Stimulated activated naive CD8-positive, alpha-beta T cell treated with anti-CD3 and anti-CD28 coated beads, Interleukin-15, Interleukin-2, amounts not matched to agents 100 ng/mL and 50 ng/mL, for 24 hours (primary cell): ENCODE measurements around the gene CRTC3.
"Not testable (repeated sequence)": the region's sequence is repeated elsewhere in the genome, so short reads cannot be mapped to it uniquely, and the experiment has no call there.

Experiments used
- H3K27ac Mint-ChIP-seq: one replicate; pipeline ENCODE4 v1.8.0; 2021; ENCODE audit warnings: mild to moderate bottlenecking, mixed read lengths
- H3K27me3 Mint-ChIP-seq: one replicate; pipeline ENCODE4 v1.8.0; 2021; ENCODE audit warnings: mixed read lengths
- H3K36me3 Mint-ChIP-seq: one replicate; pipeline ENCODE4 v1.8.0; 2021; ENCODE audit warnings: low read depth, mixed read lengths
- H3K4me1 Mint-ChIP-seq: one replicate; pipeline ENCODE4 v1.8.0; 2021; ENCODE audit warnings: low read depth, mixed read lengths
- H3K4me3 Mint-ChIP-seq: one replicate; pipeline ENCODE4 v1.8.0; 2021; ENCODE audit warnings: mild to moderate bottlenecking, mixed read lengths
- H3K9me3 Mint-ChIP-seq: one replicate; pipeline ENCODE4 v1.8.0; 2021; ENCODE audit warnings: mixed read lengths

The CRTC3 gene

GRCh38 chr15:90625037-90625436, 95.3 kb downstream of the CRTC3 start:
- peaks cover 9% of the 10 kb centered on the region for H3K4me1 Mint-ChIP-seq
- no peaks in the 10 kb centered on the region for H3K27me3 Mint-ChIP-seq
- no peak overlapping the region for H3K4me3 Mint-ChIP-seq
- H3K9me3 Mint-ChIP-seq: no peaks in the 10 kb centered on the region
- H3K36me3 Mint-ChIP-seq: peaks cover 22% of the 10 kb centered on the region
- H3K27ac Mint-ChIP-seq: no peak overlapping the region

GRCh38 chr15:90629217-90629616, 99.5 kb downstream of the CRTC3 start:
- Mint-ChIP-seq H3K27me3 (no peaks in the 10 kb centered on the region), H3K36me3 (peaks cover 45% of the 10 kb centered on the region), H3K9me3 (no peaks in the 10 kb centered on the region), H3K4me1 (no peaks in the 10 kb centered on the region), H3K4me3 (no peak overlapping the region), H3K27ac (no peak overlapping the region)

GRCh38 chr15:90633360-90633759, 103.6 kb downstream of the CRTC3 start:
- H3K36me3 Mint-ChIP-seq: peaks cover 48% of the 10 kb centered on the region
- no peaks in the 10 kb centered on the region for H3K4me1 Mint-ChIP-seq
- H3K27me3 Mint-ChIP-seq: no peaks in the 10 kb centered on the region

GRCh38 chr15:90636993-90637392, 107.3 kb downstream of the CRTC3 start:
- H3K36me3 Mint-ChIP-seq: peaks cover 29% of the 10 kb centered on the region
- not testable (repeated sequence) for H3K9me3 Mint-ChIP-seq, H3K27me3 Mint-ChIP-seq, H3K4me3 Mint-ChIP-seq, H3K27ac Mint-ChIP-seq, H3K4me1 Mint-ChIP-seq

More at GRCh38 chr15:90633360-90633759, 103.6 kb downstream of the CRTC3 start:
- Mint-ChIP-seq H3K4me3 (no peak overlapping the region), H3K27ac (peak overlapping the region; percentile 77), H3K9me3 (no peaks in the 10 kb centered on the region)

DNA sequence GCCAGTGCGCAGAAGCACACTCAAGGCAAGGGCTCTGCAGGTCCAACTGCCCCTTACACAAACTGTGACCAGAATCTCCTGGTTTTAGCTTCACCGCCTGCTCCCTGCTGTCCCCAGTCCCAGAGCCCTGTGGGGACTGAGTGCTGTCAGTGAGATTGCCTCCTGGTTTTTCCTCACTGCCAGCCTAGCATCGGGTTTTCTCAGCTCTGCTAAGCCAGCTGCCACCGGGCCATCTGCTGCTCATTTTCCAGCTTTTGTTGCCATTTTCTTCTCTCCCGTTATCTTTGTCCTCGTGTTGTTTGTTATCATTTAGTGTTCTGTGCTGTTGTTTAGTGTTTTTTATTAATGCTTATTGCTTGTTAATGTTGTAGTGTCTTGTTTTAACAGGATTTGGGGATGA, 108.0 kb downstream of the CRTC3 start:
- Mint-ChIP-seq H3K9me3 (no peaks in the 10 kb centered on the region), H3K36me3 (peaks cover 35% of the 10 kb centered on the region), H3K4me1 (no peaks in the 10 kb centered on the region), H3K27ac (no peak overlapping the region), H3K4me3 (no peak overlapping the region), H3K27me3 (no peaks in the 10 kb centered on the region)

GRCh38 chr15:90638201-90638691, 108.5 kb downstream of the CRTC3 start:
- Mint-ChIP-seq H3K27me3 (no peaks in the 10 kb centered on the region), H3K4me1 (no peaks in the 10 kb centered on the region), H3K9me3 (no peaks in the 10 kb centered on the region), H3K36me3 (peaks cover 35% of the 10 kb centered on the region), H3K27ac (no peak overlapping the region), H3K4me3 (no peak overlapping the region)

- no peak overlapping the region for H3K4me3 Mint-ChIP-seq
- no peaks in the 10 kb centered on the region for H3K4me1 Mint-ChIP-seq
- H3K27me3 Mint-ChIP-seq: no peaks in the 10 kb centered on the region
- peaks cover 32% of the 10 kb centered on the region for H3K36me3 Mint-ChIP-seq
- H3K27ac Mint-ChIP-seq: no peak overlapping the region
- no peaks in the 10 kb centered on the region for H3K9me3 Mint-ChIP-seq
Observed at GRCh38 chr15:90638963-90639362, 109.2 kb downstream of the CRTC3 start.

GRCh38 chr15:90640862-90641261, 111.1 kb downstream of the CRTC3 start:
- Mint-ChIP-seq H3K27ac (no peak overlapping the region), H3K4me3 (no peak overlapping the region), H3K27me3 (no peaks in the 10 kb centered on the region), H3K9me3 (no peaks in the 10 kb centered on the region), H3K4me1 (no peaks in the 10 kb centered on the region), H3K36me3 (peaks cover 19% of the 10 kb centered on the region)

GRCh38 chr15:90641581-90642463, 112.1 kb downstream of the CRTC3 start:
- Mint-ChIP-seq H3K36me3 (peaks cover 19% of the 10 kb centered on the region), H3K4me3 (no peak overlapping the region), H3K27me3 (no peaks in the 10 kb centered on the region), H3K4me1 (no peaks in the 10 kb centered on the region), H3K9me3 (no peaks in the 10 kb centered on the region), H3K27ac (no peak overlapping the region)

- Mint-ChIP-seq H3K27ac (no peak overlapping the region), H3K36me3 (peaks cover 19% of the 10 kb centered on the region), H3K27me3 (no peaks in the 10 kb centered on the region), H3K4me1 (peaks cover 2% of the 10 kb centered on the region), H3K9me3 (no peaks in the 10 kb centered on the region), H3K4me3 (no peak overlapping the region)
Observed at GRCh38 chr15:90642464-90643300, 113.0 kb downstream of the CRTC3 start.

DNA sequence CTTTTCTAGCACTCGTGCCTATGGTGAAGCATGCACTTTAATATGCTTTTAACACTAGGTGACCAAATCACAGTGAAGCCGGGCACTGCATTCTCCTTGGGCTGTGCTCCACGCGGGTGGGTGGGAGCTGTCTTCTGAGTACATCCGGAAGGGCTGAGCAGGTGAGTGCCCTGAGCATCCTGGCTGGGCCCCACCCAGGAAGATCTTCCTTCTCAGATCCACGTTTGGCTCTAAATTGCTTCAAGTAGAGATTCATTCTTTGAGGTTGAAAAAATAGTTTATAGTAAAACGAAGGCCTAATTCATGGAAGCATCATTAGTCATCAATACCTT, 113.5 kb downstream of the CRTC3 start:
- Mint-ChIP-seq H3K4me3 (no peak overlapping the region), H3K27ac (no peak overlapping the region), H3K27me3 (no peaks in the 10 kb centered on the region), H3K36me3 (peaks cover 19% of the 10 kb centered on the region), H3K9me3 (no peaks in the 10 kb centered on the region), H3K4me1 (peaks cover 7% of the 10 kb centered on the region)

- Mint-ChIP-seq H3K4me1 (peaks cover 19% of the 10 kb centered on the region), H3K4me3 (no peak overlapping the region), H3K36me3 (peaks cover 19% of the 10 kb centered on the region), H3K9me3 (no peaks in the 10 kb centered on the region), H3K27me3 (no peaks in the 10 kb centered on the region), H3K27ac (no peak overlapping the region)
Observed at GRCh38 chr15:90644526-90644925, 114.8 kb downstream of the CRTC3 start.

GRCh38 chr15:90644952-90645725, 115.4 kb downstream of the CRTC3 start:
- Mint-ChIP-seq H3K4me3 (no peak overlapping the region), H3K9me3 (no peaks in the 10 kb centered on the region), H3K27me3 (no peaks in the 10 kb centered on the region), H3K36me3 (peaks cover 19% of the 10 kb centered on the region), H3K27ac (no peak overlapping the region), H3K4me1 (peaks cover 25% of the 10 kb centered on the region)

GRCh38 chr15:90645873-90646575, 116.3 kb downstream of the CRTC3 start:
- H3K9me3 Mint-ChIP-seq: no peaks in the 10 kb centered on the region
- H3K4me3 Mint-ChIP-seq: no peak overlapping the region
- no peaks in the 10 kb centered on the region for H3K27me3 Mint-ChIP-seq
- H3K27ac Mint-ChIP-seq: no peak overlapping the region
- H3K4me1 Mint-ChIP-seq: peaks cover 34% of the 10 kb centered on the region
- peaks cover 19% of the 10 kb centered on the region for H3K36me3 Mint-ChIP-seq
